ENCODE results near the gene KLHL5. TPM values are rescaled to one million over a fixed set of nuclear protein-coding genes. Genes with fewer than 3 reads are reported as not detected.

Gene KLHL5
- total RNA-seq, 1 donor from 2014 or later = 27.3 TPM

GRCh38 chr4:39118034-39118658 lies 56.1 kb downstream of the KLHL5 start:
- Mint-ChIP-seq H3K36me3 (peaks cover 29% of the 10 kb centered on the region), H3K27ac (no peak overlapping the region), H3K4me1 (ENCODE audit: unreplicated experiment) (no peaks in the 10 kb centered on the region), H3K4me3 (no peak overlapping the region), H3K27me3 (no peaks in the 10 kb centered on the region), H3K9me3 (peaks cover under 1% of the 10 kb centered on the region)
- DNase-seq (ENCODE audit: extremely low spot score, unreplicated experiment) = no peak
- TF ChIP-seq, protein P1, sequence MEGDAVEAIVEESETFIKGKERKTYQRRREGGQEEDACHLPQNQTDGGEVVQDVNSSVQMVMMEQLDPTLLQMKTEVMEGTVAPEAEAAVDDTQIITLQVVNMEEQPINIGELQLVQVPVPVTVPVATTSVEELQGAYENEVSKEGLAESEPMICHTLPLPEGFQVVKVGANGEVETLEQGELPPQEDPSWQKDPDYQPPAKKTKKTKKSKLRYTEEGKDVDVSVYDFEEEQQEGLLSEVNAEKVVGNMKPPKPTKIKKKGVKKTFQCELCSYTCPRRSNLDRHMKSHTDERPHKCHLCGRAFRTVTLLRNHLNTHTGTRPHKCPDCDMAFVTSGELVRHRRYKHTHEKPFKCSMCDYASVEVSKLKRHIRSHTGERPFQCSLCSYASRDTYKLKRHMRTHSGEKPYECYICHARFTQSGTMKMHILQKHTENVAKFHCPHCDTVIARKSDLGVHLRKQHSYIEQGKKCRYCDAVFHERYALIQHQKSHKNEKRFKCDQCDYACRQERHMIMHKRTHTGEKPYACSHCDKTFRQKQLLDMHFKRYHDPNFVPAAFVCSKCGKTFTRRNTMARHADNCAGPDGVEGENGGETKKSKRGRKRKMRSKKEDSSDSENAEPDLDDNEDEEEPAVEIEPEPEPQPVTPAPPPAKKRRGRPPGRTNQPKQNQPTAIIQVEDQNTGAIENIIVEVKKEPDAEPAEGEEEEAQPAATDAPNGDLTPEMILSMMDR (conservative IDR thresholded peaks at IDR 0.05) = no peak

GRCh38 chr4:39120418-39120817 lies 58.4 kb downstream of the KLHL5 start:
- TF ChIP-seq, protein P1 (conservative IDR thresholded peaks at IDR 0.05) = no peak
- no peak for DNase-seq (ENCODE audit: extremely low spot score, unreplicated experiment)
- Mint-ChIP-seq H3K4me3 (no peak overlapping the region), H3K9me3 (peaks cover 7% of the 10 kb centered on the region), H3K36me3 (peaks cover 20% of the 10 kb centered on the region), H3K27me3 (no peaks in the 10 kb centered on the region), H3K4me1 (ENCODE audit: unreplicated experiment) (no peaks in the 10 kb centered on the region), H3K27ac (no peak overlapping the region)

DNA sequence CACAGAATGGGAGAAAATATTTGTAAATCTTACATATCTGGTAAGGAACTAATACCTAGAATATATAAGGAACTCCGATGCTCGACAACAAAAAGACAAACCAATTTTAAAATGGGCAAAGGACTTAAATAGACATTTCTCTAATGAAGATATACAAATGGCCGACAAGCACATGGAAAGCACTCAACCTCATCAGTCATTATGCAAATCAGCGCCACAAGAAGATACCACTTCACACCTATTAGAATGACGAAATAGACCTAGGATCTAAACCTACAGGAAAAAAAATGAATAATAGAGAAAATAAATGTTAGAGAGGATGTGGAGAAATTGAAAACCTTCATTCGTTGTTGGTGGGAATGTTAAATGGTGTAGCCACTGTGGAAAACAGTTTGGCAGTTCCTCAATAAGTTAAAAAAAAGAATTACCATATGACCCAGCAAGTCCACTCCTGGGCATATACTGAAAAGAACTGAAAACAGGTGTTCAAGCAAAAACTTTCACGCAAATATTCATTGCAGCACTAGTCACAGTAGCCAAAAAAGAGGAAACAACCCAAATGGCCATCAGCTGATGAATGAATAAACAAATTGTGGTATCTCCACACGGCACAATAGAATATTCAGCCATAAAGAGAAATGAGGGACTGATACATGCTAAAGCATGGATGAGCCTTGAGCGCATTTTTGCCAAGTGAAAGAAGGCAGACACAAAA lies 63.0 kb downstream of the KLHL5 start:
- H3K4me1 Mint-ChIP-seq (ENCODE audit: unreplicated experiment) = no peaks in the 10 kb centered on the region
- no peaks in the 10 kb centered on the region for H3K27me3 Mint-ChIP-seq
- no peak for DNase-seq (ENCODE audit: extremely low spot score, unreplicated experiment)
- H3K36me3 Mint-ChIP-seq = peaks cover 9% of the 10 kb centered on the region
- TF ChIP-seq, protein P1 (conservative IDR thresholded peaks at IDR 0.05) = no peak
- no peak overlapping the region for H3K27ac Mint-ChIP-seq
- H3K4me3 Mint-ChIP-seq = no peak overlapping the region
- peaks cover 7% of the 10 kb centered on the region for H3K9me3 Mint-ChIP-seq

- Mint-ChIP-seq H3K27ac (no peak overlapping the region), H3K4me1 (ENCODE audit: unreplicated experiment) (no peaks in the 10 kb centered on the region), H3K4me3 (no peak overlapping the region), H3K36me3 (peaks cover 9% of the 10 kb centered on the region), H3K9me3 (peaks cover 7% of the 10 kb centered on the region), H3K27me3 (no peaks in the 10 kb centered on the region)
- no peak for DNase-seq (ENCODE audit: extremely low spot score, unreplicated experiment)
- TF ChIP-seq, protein P1 (conservative IDR thresholded peaks at IDR 0.05) = no peak
Observed at GRCh38 chr4:39125600-39125985, 63.6 kb downstream of the KLHL5 start.

- Mint-ChIP-seq H3K4me3 (no peak overlapping the region), H3K4me1 (ENCODE audit: unreplicated experiment) (no peaks in the 10 kb centered on the region), H3K27ac (no peak overlapping the region), H3K36me3 (peaks cover 9% of the 10 kb centered on the region), H3K9me3 (peaks cover 7% of the 10 kb centered on the region), H3K27me3 (no peaks in the 10 kb centered on the region)
- DNase-seq (ENCODE audit: extremely low spot score, unreplicated experiment) = no peak
- TF ChIP-seq, protein P1 (conservative IDR thresholded peaks at IDR 0.05) = no peak
Observed at GRCh38 chr4:39126256-39127095, 64.4 kb downstream of the KLHL5 start.
